Measurements from ENCODE around the gene IKZF5. TPM values are rescaled to one million over a fixed set of nuclear protein-coding genes. Genes with fewer than 3 reads are reported as not detected.

The IKZF5 gene
- total and polyA plus RNA-seq, 4 donors = 5.0 to 9.4 (median 7.2) TPM

- DNase-seq (ENCODE audit: low spot score) = no peak
- no peak for TF ChIP-seq HNF4G (IDR thresholded peaks at IDR 0.05)
- TF ChIP-seq FOXA1 (IDR thresholded peaks at IDR 0.05) = no peak
- no peak for TF ChIP-seq CTCF (IDR thresholded peaks at IDR 0.05; ENCODE audit: low read depth, low read length, missing input control)
- no peak for TF ChIP-seq HNF4A (conservative IDR thresholded peaks at IDR 0.05)
- Histone ChIP-seq H3K27ac (ENCODE audit: low read depth in 1 of 2, low read length in 2 of 2) (peak overlapping the region in 1 of 2 donors; percentile 17), H3K9ac (ENCODE audit: low read depth in 1 of 2, low read length in 2 of 2) (no peak overlapping the region), H3K9me3 (ENCODE audit: control insufficient read depth in 4 of 4, low read length in 3 of 4) (no peaks in the 10 kb centered on the region), H3K4me1 (ENCODE audit: control insufficient read depth in 4 of 4, insufficient read depth in 4 of 4, low read length in 3 of 4) (peaks cover 5 to 61% (median 45%) of the 10 kb centered on the region in 4 donors), H3K36me3 (ENCODE audit: control insufficient read depth in 4 of 4, insufficient read depth in 3 of 4, low read depth in 1 of 4, low read length in 3 of 4) (no peaks in the 10 kb centered on the region), H3K27me3 (ENCODE audit: control insufficient read depth in 4 of 4, insufficient read depth in 4 of 4, low read length in 3 of 4) (no peaks in the 10 kb centered on the region), H3K4me3 (ENCODE audit: low read depth in 1 of 3, low read length in 3 of 3) (no peak overlapping the region)
- 97% methylated on average over 2 of the region's 2 CpGs for WGBS
These were observed 23.9 kb downstream of the IKZF5 start for GRCh38 chr10:122984708-122985107.

- WGBS = 46% methylated on average over 6 of the region's 6 CpGs
- no peak for TF ChIP-seq GABPA (IDR thresholded peaks at IDR 0.05 in 1 of 2, conservative IDR thresholded peaks at IDR 0.05 in 1 of 2)
- peak; percentile 69 for TF ChIP-seq REST (IDR thresholded peaks at IDR 0.05)
- peak; percentile 48 to 49 for TF ChIP-seq HNF4A (conservative IDR thresholded peaks at IDR 0.05)
- peak; percentile 74 for TF ChIP-seq SP1 (IDR thresholded peaks at IDR 0.05)
- no peak for TF ChIP-seq TAF1 (conservative IDR thresholded peaks at IDR 0.05)
- peak; percentile 60 for TF ChIP-seq ZBTB33 (IDR thresholded peaks at IDR 0.05)
- TF ChIP-seq HNF4G (IDR thresholded peaks at IDR 0.05) = no peak
- peak; percentile 87 for TF ChIP-seq YY1 (IDR thresholded peaks at IDR 0.05)
- peak; percentile 81 to 89 for TF ChIP-seq RXRA (IDR thresholded peaks at IDR 0.05)
- no peak for TF ChIP-seq CTCF (IDR thresholded peaks at IDR 0.05; ENCODE audit: low read depth, low read length, missing input control)
- peak in 1 of 2 donors; percentile 15 for TF ChIP-seq EGR1 (IDR thresholded peaks at IDR 0.05; ENCODE audit: low read depth in 2 of 2)
- no peak for TF ChIP-seq JUND (IDR thresholded peaks at IDR 0.05)
- TF ChIP-seq RAD21 (IDR thresholded peaks at IDR 0.05) = peak in 1 of 2 donors; percentile 40
- TF ChIP-seq MAX (IDR thresholded peaks at IDR 0.05) = peak; percentile 61
- no peak for TF ChIP-seq FOXA2 (IDR thresholded peaks at IDR 0.05)
- TF ChIP-seq NR2F2 (IDR thresholded peaks at IDR 0.05) = no peak
- no peak for TF ChIP-seq FOXA1 (IDR thresholded peaks at IDR 0.05)
- TF ChIP-seq ATF3 (IDR thresholded peaks at IDR 0.05) = no peak
- DNase-seq (ENCODE audit: low spot score) = no peak
These were observed 24.7 kb downstream of the IKZF5 start for GRCh38 chr10:122983898-122984297.

More at GRCh38 chr10:122983898-122984297, 24.7 kb downstream of the IKZF5 start:
- Histone ChIP-seq H3K4me1 (ENCODE audit: control insufficient read depth in 4 of 4, insufficient read depth in 4 of 4, low read length in 3 of 4) (peaks cover 5 to 63% (median 45%) of the 10 kb centered on the region in 4 donors), H3K27me3 (ENCODE audit: control insufficient read depth in 4 of 4, insufficient read depth in 4 of 4, low read length in 3 of 4) (no peaks in the 10 kb centered on the region), H3K9ac (ENCODE audit: low read depth in 1 of 2, low read length in 2 of 2) (no peak overlapping the region), H3K4me3 (ENCODE audit: low read depth in 1 of 3, low read length in 3 of 3) (peak overlapping the region in 1 of 3 donors; percentile 8), H3K27ac (ENCODE audit: low read depth in 1 of 2, low read length in 2 of 2) (peak overlapping the region; percentile 37 to 53), H3K36me3 (ENCODE audit: control insufficient read depth in 4 of 4, insufficient read depth in 3 of 4, low read depth in 1 of 4, low read length in 3 of 4) (no peaks in the 10 kb centered on the region), H3K9me3 (ENCODE audit: control insufficient read depth in 4 of 4, low read length in 3 of 4) (no peaks in the 10 kb centered on the region)

All from liver (tissue), 9 donors.